Ishikawa (cell line): Measurements from ENCODE around the gene SLC31A2.

Experiments used
- CEBPB ChIP-seq: IDR thresholded peaks from 2 replicates; pipeline ENCODE4 v1.6.1; 2012
- CREB1 ChIP-seq: IDR thresholded peaks from 2 replicates; pipeline ENCODE4 v1.6.1; 2012; ENCODE audit warnings: low read depth
- EP300 ChIP-seq: IDR thresholded peaks from 2 replicates; pipeline ENCODE4 v1.6.1; 2012; ENCODE audit warnings: borderline replicate concordance
- FOXM1 ChIP-seq: IDR thresholded peaks from 2 replicates; pipeline ENCODE4 v1.6.1; 2012; ENCODE audit warnings: low read depth, borderline replicate concordance
- MAX ChIP-seq: IDR thresholded peaks from 2 replicates; pipeline ENCODE4 v1.6.1; 2012
- NFIC ChIP-seq: IDR thresholded peaks from 2 replicates; pipeline ENCODE4 v1.6.1; 2012
- RAD21 ChIP-seq: IDR thresholded peaks from 2 replicates; pipeline ENCODE4 v1.6.1; 2012; ENCODE audit warnings: low read depth
- REST ChIP-seq: IDR thresholded peaks from 2 replicates; pipeline ENCODE4 v1.6.1; 2012; ENCODE audit warnings: low read depth, mild to moderate bottlenecking
- TEAD4 ChIP-seq: IDR thresholded peaks from 2 replicates; pipeline ENCODE4 v1.6.1; 2012
- YY1 ChIP-seq: IDR thresholded peaks from 2 replicates; pipeline ENCODE4 v1.6.1; 2012; ENCODE audit warnings: low read depth
- ZBTB7A ChIP-seq: IDR thresholded peaks from 2 replicates; pipeline ENCODE4 v1.6.1; 2012; ENCODE audit warnings: low read depth

DNA sequence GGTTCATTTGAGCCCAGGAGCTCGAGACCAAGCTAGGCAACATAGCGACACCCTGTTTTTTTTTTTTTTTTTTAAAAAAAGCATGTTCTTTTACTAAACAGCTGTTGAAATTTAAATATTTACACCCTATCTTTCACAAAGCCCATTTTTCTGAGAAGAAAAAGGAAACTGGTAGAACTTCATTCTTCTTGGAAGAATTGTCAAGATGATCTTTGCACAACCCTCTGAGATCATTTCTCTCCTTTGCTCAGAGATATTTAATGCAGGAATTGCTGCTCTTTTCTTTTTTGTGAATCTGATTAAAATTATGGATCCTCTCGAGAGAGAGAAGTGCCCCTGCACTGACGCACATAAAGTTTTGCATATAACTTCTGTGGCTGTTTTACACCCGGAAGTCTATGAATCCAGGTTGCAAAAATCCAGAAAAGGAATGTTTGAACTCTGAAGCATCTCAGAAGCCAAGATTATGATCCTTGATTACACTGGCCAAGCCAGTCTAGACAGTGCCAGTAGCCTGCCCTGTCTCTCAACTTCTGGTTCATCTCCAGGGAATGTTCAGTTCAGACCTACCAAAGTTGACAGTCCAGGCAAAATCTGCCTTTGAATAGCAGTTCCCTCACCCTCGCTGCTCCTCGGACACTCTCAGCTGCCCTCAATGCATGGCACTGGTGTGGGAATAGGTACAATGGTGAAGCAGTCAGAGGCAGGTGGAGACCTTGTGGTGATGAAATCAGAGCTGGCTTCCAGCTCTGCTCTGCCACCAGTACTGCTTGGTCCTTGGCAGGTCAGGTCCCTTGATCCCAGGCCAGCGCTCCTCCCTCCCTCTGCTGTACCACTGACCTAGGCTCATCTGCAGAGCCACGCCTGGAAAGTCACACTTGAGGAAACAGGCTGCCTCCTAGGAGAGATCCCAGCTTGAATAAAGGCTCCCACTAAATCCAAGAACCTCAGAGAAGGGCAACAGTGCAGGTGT is 13.3 kb upstream of the SLC31A2 start:
- TF ChIP-seq YY1 (no peak), CEBPB (no peak), CREB1 (no peak), NFIC (no peak), MAX (no peak), EP300 (no peak), ZBTB7A (no peak), TEAD4 (no peak), RAD21 (no peak), FOXM1 (no peak), REST (no peak)
